Measurements from ENCODE around the gene PDE4D.
A peak's percentile ranks its signal among the peaks of the same experiment; 100 is the strongest.

The PDE4D gene

GRCh38 chr5:59838067-59838466 lies 55.5 kb downstream of the PDE4D start:
- DNase-seq: no peak

- no peak for DNase-seq
Measured at GRCh38 chr5:59837071-59837470, 56.5 kb downstream of the PDE4D start.

- no peak for DNase-seq
Measured at GRCh38 chr5:59835800-59836199, 57.7 kb downstream of the PDE4D start.

- DNase-seq: no peak
Measured at GRCh38 chr5:59833448-59833847, 60.1 kb downstream of the PDE4D start.

GRCh38 chr5:59832577-59833301 lies 60.8 kb downstream of the PDE4D start:
- DNase-seq: no peak

- no peak for DNase-seq
Measured at GRCh38 chr5:59831326-59832010, 62.1 kb downstream of the PDE4D start.

- DNase-seq: no peak
Measured at GRCh38 chr5:59830536-59831200, 62.9 kb downstream of the PDE4D start.

- no peak for DNase-seq
Measured at GRCh38 chr5:59829922-59830321, 63.6 kb downstream of the PDE4D start.

- no peak for DNase-seq
Measured at GRCh38 chr5:59829386-59829785, 64.1 kb downstream of the PDE4D start.

GRCh38 chr5:59828623-59829022 lies 64.9 kb downstream of the PDE4D start:
- DNase-seq: no peak

GRCh38 chr5:59826996-59827395 lies 66.5 kb downstream of the PDE4D start:
- DNase-seq: no peak

GRCh38 chr5:59823420-59823819 lies 70.1 kb downstream of the PDE4D start:
- DNase-seq: no peak

GRCh38 chr5:59819806-59820205 lies 73.7 kb downstream of the PDE4D start:
- no peak for DNase-seq

- DNase-seq: no peak
Measured at GRCh38 chr5:59817536-59817935, 76.0 kb downstream of the PDE4D start.

GRCh38 chr5:59816654-59817300 lies 76.7 kb downstream of the PDE4D start:
- no peak for DNase-seq

- DNase-seq: no peak
Measured at GRCh38 chr5:59814537-59814872, 79.0 kb downstream of the PDE4D start.

- peak; percentile 21 to 29 for DNase-seq
Measured at GRCh38 chr5:59813761-59814536, 79.6 kb downstream of the PDE4D start.

GRCh38 chr5:59810041-59810440 lies 83.5 kb downstream of the PDE4D start:
- peak; percentile 59 to 66 for DNase-seq

GRCh38 chr5:59807806-59808205 lies 85.7 kb downstream of the PDE4D start:
- no peak for DNase-seq

GRCh38 chr5:59800347-59800893 lies 93.1 kb downstream of the PDE4D start:
- no peak for DNase-seq

GRCh38 chr5:59799668-59800346 lies 93.7 kb downstream of the PDE4D start:
- DNase-seq: peak in 1 of 2 donors; percentile 20
